Measurements from ENCODE around the gene ASTE1.
"Not testable (repeated sequence)": the region's sequence is repeated elsewhere in the genome, so short reads cannot be mapped to it uniquely, and the experiment has no call there.

The ASTE1 gene

GRCh38 chr3:131007782-131008181, 18.8 kb downstream of the ASTE1 start:
- DNase-seq, result no peak

GRCh38 chr3:131007256-131007655, 19.4 kb downstream of the ASTE1 start:
- DNase-seq, result no peak

- no peak for DNase-seq
These were observed 22.0 kb downstream of the ASTE1 start for GRCh38 chr3:131004603-131005002.

GRCh38 chr3:131001071-131001470, 25.6 kb downstream of the ASTE1 start:
- no peak for DNase-seq

- no peak for DNase-seq
These were observed 29.3 kb downstream of the ASTE1 start for GRCh38 chr3:130997289-130997688.

GRCh38 chr3:130992344-130992743, 34.3 kb downstream of the ASTE1 start:
- no peak for DNase-seq

- DNase-seq, result no peak
These were observed 35.5 kb downstream of the ASTE1 start for GRCh38 chr3:130991126-130991525.

- no peak for DNase-seq
These were observed 36.3 kb downstream of the ASTE1 start for GRCh38 chr3:130990282-130990681.

- DNase-seq, result no peak
These were observed 45.2 kb downstream of the ASTE1 start for GRCh38 chr3:130981469-130981868.

- DNase-seq, result no peak
These were observed 47.5 kb downstream of the ASTE1 start for GRCh38 chr3:130979117-130979516.

- no peak for DNase-seq
These were observed 49.9 kb downstream of the ASTE1 start for GRCh38 chr3:130976706-130977105.

- DNase-seq, result no peak
These were observed 51.4 kb downstream of the ASTE1 start for GRCh38 chr3:130975251-130975650.

GRCh38 chr3:130974201-130974600, 52.4 kb downstream of the ASTE1 start:
- no peak for DNase-seq

- no peak for DNase-seq
These were observed 53.2 kb downstream of the ASTE1 start for GRCh38 chr3:130973406-130973805.

GRCh38 chr3:130972592-130972991, 54.0 kb downstream of the ASTE1 start:
- not testable (repeated sequence) for DNase-seq

- DNase-seq, result no peak
These were observed 55.4 kb downstream of the ASTE1 start for GRCh38 chr3:130971208-130971607.

- no peak for DNase-seq
These were observed 57.0 kb downstream of the ASTE1 start for GRCh38 chr3:130969621-130970020.

- DNase-seq, result no peak
These were observed 58.4 kb downstream of the ASTE1 start for GRCh38 chr3:130968221-130968620.

GRCh38 chr3:130967281-130967680, 59.3 kb downstream of the ASTE1 start:
- no peak for DNase-seq

- DNase-seq, result no peak
These were observed 62.7 kb downstream of the ASTE1 start for GRCh38 chr3:130963878-130964277.
